OCI-M2 (cell line): ENCODE results near the gene CD2AP.
"Not testable (repeated sequence)": the region's sequence is repeated elsewhere in the genome, so short reads cannot be mapped to it uniquely, and the experiment has no call there.

Source experiments
- DNase-seq: peaks from one replicate; lab custom pipeline; 2025; ENCODE audit not compliant: unreplicated experiment; lab: John Stamatoyannopoulos, UW

The CD2AP gene

DNA sequence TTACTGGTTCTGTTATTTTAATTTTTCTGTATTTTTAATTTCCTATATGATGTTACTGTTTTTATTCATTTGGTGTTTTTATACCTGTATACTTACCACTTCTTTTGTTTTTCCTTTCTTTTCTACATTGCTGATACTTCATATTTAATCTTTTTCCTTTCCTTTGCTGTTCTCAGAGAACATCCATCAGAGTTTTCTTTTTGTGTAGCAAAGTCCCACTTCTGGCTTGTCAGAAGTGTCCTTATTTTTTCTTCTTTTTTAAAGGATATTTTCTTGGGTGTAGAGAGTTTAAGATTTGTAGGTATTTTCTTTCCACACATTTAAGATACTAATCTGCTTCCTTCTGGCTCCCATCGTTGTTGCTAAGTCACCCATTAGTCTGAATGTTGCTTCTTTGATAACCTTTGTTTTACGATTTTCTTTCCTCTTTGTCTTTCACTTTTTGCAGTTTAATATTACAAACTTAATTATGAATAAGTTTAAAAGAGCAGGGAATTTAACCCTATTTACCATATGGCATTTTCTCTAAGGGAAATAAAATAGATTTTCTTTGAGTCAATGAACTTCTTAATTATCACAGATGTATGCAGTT lies 18.5 kb downstream of the CD2AP start:
- no peak for DNase-seq

DNA sequence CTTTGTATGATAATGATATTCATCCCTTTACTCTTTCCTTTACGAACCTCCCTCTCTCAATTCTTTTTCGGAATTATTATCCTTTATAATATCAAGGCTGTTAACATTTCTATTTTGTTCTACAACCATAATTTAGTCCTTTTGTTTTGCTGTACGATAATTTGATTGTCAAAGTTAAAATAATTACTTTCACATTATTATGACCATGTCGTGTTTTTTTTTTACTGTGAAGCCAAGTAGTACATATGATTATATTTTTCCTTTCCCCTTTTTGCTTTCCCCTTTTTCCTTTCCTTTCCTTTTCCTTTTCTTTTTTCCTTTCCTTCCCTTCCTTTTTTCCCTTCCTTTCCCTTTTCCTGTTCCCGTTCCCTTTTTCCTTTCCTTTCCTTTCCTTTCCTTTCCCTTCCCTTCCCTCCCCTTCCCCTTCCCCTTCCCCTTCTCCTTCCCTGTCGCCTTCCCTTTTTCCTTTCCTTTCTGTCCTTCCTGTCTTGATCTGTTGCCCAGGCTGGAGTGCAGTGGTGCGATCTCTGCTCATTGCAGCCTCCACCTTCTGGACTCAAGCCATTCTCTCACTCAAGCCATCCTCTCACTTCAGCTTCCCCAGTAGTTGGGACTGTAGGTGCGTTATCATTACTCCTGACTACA lies 19.5 kb downstream of the CD2AP start:
- no peak for DNase-seq

DNA sequence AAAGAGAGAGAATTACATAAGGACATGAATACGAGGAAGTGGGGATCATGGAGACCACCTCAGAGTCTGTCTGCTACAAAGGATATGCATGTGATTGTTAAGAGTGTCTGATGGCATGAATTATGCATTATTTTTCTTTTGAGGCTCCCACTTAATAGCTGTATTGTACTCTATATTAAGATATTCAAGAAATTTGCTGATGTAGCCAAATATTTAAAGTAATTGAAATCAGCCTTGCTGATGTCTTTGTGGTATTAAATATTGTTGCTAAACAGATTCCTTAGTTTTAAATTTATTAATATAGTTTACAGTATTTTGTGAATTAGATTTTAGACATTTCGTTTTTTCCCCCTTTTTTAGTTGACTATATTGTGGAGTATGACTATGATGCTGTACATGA lies 25.3 kb downstream of the CD2AP start:
- no peak for DNase-seq

DNA sequence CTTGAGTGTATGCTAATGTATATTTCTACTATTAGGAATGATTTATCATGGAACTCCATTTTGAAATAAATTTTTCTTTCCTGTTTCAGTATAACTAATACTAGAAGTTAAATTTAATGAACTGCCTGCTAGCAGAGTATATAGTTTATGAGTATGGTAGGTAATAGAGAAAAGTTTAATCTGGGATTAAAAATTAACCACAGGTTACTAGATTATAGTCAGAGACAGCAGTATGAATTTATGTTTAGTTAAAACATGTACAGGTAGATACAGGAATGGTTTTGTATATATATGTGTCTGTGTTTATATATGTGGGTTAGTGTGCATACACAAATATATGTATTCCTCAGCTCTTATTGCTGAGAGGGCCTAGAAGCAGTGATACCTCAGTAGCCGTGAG lies 32.3 kb downstream of the CD2AP start:
- DNase-seq = no peak

DNA sequence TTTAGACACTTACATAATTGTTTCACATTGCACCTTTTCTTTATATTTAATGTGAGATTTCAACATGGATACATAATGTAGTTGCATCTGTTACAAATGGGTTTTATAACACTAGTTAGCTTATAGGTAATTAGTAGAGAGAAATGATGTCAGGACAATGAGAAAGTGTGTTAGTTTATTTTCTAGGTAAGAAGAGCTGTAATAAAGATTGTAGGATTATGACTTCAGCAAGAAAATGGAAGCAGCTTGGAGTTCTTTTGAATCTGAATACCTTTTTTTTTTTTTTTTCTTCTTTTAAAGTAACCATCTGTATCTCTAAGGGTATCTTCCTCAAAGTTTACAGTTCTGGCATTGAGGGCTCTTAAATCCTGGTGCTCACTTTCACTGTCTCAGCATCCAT lies 35.3 kb downstream of the CD2AP start:
- no peak for DNase-seq

DNA sequence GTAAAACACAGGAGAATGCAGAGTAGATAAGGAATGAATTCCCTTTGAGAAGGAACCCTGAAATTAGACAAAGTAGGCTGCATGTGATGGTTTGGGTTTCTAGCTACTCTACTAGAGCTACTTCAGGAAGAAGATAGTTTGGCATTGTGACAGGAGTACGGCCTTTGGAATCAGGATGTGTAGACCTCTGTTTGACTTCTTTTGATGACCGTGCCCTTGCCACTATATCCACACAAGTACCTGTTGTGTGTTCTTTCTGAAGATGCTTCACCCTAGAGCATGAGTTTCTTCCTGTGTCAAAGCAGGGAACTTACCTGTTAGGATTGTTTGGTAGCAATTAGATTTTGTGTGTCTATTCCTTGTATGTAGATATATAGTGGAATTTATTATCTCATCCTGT lies 41.7 kb downstream of the CD2AP start:
- DNase-seq = no peak

DNA sequence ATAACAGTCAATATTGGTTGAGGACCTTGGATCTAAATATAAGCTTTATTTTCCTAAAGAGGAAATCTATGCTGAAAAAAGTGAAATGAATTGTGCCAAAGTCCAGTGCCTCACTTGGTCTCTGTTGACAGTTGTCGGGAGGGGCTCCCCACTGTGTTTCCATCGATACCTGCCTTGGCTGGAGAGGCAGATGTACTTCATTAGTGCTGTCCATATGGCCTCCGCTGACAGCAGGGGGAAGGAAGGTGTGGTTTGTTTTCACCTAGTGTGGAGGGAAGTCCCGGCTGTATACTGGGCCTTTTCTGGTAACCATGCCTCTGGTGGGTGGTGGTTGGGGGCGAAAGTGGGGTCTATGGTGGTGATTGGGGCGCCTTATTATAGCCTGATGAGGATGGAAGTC lies 42.7 kb downstream of the CD2AP start:
- no peak for DNase-seq

DNA sequence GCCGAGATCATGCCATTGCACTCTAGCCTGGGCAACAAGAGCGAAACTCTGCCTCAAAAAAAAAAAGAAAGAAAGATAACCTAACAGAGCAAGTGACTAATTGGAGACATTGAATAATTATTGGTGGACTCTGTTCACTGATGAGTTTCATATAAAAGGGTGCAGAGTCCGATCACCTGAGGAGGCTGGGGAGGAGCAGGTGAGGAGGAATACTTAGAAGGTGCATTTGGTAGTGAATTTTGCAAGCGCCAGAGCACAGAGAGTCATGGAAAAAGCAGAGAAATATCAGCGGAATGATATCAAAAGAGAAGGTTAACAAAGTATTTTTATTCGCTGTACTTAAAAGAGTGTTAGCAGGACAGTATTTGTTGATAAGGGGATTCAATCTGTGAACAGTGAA lies 44.4 kb downstream of the CD2AP start:
- DNase-seq = no peak

DNA sequence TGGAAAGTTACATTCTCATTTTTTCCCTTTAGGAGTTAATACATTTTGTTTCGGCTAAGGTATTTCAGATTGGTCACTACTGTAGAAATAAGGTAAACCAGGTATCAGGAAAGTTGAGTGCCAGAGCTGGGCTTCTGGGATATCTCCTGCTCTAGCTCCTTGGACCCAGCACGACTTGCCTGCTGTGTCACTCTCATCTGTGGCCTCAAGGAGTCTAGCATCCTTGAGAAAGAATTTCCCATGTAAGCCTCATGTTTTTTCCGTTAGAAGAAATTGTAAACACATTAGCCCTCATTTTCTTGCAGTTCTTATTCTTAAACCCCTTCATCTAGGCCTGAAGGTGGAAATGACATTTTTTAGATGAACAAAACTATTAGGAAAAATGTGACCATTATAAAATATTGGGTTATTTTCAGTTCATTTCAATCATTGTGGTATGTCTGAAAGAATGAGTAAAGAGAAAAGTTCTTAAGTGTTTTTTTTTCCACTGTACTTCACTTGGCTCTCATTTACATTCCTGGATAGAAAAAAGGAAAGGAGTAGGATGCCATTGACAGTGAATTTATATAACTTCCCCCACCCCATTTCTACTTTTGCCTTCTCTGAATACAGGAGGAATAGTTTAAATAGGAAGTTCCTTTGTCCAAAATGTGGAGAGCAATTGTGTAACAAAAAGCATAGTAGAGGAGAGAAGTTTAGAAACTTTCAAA lies 46.7 kb downstream of the CD2AP start:
- no peak for DNase-seq

DNA sequence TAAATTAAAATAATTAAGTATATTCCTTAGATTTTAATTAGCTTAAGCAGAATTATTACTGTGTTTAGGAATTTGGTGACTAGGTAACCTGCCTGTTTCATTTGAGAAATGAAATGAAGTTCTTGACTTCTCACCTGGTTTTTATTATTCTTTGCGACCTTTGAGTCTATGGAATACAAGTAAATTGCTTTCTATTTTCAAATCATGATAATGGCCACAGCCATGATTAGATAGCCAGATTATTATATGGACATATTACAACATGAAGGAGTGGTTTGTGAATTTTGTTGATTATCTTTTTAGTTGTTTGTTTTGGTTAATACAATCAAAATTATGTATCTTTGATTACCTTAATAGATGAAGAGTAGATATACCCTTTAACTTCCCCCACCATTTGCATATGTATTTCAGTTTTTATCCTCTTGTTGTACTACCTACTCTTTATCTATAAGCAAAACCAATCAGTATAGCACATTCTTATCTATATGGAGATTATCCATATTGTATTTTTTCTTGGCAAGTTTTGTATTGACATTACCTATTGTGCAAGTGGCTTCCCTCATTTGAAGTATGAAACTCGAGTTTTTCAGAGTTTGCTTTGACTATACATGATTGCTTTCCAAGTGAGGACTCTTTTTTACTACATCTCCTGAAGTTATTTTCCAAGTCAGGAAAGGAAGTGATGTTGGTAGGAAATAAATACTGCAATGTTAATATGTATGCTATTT lies 47.9 kb downstream of the CD2AP start:
- DNase-seq = no peak

DNA sequence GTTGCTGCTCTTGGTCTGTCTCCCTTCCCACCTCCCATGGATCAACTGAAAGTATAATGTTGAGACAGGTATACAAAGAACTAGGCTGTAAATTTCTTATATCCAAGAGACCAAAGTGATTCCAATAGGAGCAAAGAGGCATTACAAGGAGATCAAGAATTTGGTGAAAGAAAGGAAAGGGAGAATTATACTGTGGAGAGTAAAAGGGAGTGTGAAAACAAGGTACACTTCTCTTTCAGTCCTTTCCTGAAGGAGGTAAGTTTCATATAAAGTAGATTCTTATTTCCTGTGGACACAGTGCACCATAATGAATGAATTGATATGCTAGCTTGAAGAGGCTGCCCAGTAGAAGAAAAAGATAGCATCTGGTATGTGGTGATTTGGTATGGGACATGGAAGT lies 49.7 kb downstream of the CD2AP start:
- DNase-seq = no peak

DNA sequence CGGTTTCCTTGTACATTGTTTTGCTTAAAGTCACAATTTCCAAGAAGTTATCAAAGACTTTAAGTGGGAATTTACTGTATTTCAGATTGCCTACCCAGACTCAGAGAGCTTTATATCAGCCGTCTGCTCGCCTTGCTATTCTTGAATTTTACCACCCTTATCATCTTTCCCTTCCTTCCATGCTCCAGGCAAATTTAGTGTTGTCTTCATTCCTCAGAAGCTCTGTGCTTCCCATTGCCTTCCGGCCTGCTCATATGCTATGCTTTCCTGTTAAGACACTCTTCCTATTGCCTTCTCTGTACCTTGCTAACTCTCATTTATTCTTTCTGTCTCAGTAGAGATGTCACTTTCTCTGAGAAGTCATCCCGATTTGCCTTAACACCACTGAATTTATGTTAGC lies 52.1 kb downstream of the CD2AP start:
- DNase-seq = no peak

DNA sequence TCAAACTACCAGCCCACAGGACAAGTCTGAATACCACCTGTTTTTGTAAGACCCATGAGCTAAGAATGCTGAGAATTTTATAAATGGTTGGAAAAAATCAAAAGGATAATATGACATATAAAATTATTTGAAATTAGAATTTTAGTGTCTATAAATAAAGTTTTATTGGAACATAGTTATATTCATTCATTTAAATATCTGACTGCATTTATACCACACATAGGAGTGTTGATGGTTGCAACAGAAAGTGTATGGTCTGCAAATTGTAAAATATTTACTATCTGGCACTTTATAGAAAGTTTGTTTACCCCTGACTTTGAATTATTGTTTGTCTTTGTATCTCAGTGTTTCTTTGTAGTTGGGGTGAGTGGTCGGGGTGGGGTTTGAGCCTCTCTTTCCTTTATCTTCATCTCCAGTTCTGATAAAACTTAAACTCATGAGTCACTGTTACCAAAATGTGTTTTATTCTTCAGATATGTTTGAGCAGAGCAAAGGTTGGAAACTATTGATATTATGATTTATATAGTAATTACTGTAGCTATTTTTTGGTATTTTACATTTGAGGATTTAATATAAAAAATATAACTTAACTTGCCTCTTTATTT lies 55.5 kb downstream of the CD2AP start:
- DNase-seq = no peak

DNA sequence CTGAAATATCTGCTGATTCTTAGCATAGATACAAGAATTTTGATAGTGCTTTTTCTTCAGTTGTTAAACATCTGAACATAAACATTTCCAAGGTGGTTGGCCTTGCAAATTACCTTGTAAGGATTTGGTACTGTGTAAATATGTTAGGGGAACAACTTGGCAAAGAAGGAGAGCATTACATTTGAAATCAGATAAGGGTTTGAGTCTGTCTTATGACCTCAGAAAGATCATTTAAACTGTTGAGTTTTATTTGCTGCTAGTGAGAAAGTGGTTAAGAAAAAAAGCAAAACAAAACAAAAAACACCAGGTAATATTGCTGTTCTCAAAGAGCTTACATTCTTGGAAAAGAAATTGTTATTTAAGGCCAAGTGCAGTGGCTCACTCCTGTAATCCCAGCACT lies 56.5 kb downstream of the CD2AP start:
- DNase-seq = no peak

DNA sequence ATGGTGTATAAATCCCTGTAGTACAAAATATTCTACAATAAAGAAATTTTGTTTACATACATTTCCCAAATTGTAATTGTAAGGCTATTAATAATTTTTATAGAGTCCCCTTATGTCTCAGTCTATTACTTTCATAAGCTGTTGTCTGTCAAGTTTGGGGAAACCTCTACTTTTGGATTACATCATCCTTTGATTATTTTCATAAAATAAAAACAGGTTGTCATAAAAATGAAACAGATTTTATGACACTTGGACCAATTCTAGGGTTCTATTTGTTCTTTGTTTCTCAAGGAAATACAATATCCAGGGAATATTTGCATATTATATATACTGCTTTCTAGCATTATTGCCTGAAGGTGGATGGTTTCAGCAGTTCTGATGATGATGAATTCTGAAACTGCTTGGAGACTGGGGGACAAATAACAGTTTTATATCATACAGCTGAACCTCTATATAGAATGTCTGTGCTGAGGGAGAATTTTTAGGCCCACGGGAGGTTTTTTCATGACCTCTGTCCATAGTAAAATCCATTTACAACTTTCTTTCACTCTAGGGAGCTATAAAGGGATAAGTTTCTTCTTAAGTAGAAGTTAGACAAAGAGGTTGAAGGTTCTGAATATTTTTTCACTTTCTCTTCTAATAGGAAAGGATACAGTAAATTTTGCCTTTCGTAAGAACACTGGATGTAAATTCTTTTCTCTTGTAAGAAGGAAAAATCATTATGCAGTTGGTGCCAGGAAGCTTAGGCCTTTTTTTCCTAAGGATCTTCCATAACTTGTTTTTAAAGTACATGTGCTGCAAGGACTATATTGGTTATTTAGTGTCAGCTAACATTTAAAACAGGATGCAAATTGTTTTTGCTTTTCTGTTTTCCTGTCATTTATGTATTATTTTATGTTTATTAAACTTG lies 58.0 kb downstream of the CD2AP start:
- DNase-seq = no peak

DNA sequence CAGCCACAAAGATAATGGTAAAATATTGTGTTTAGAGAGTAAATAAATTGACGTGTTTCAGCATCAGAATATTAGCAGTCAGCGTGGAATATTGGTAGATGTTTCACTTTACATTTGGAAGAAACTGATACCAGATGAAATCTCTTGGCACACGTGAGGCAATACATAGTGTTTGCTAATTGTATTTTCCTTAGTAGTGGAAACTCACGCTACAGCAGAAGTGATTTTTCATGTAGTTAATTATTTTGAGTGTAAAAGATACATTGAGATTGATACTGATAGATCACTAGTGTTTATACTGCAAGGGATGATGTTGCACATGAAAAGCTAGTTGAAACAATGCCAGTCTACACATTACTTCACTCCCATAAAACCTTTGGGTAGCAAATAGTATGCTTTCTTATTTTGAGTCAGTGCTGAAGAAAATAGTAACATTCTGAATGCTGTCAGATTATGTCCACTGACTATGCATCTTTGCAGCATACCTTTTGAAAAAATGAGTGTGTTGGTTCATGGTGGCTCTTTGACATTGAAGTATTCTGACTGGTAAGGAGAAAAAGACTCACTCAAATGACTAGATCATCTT lies 59.3 kb downstream of the CD2AP start:
- no peak for DNase-seq

DNA sequence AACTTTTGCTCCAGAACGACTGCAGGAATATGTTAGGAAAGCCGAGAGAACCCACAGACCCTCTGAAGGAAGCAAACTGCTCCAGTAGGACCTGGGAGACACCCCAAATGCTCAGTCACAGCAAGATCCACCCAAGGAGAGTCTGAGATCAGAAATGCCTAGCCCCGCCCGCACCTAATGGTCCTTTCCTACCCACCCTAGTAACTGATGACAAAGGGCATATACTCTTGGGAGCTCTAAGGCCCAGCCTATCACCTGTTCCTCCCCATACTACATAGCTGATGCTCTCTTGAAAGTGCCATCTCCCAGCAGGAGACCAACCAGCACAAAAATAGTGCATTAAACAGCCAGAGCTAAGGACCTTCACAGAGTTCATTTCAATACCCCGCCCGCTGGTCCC lies 67.6 kb downstream of the CD2AP start:
- DNase-seq = no peak

DNA sequence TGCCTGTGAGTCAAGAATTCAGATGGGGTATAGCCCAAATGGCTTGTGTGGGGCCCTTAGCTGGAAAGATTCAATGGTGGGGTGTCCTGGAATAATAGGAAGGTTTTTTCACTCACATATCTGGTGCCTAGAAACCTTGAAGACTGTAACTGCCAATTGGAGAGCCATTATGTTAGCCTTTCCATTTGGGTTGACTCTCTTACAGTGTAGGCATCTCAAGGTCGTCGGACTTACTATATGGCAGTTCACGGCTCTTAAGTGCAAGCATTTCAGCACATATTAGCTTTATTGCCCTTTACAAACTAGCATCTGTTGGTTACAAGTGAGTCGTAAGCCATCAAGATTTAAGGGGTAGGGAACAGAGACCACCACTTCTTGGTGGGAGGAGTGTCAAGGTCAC lies 74.1 kb downstream of the CD2AP start:
- no peak for DNase-seq

DNA sequence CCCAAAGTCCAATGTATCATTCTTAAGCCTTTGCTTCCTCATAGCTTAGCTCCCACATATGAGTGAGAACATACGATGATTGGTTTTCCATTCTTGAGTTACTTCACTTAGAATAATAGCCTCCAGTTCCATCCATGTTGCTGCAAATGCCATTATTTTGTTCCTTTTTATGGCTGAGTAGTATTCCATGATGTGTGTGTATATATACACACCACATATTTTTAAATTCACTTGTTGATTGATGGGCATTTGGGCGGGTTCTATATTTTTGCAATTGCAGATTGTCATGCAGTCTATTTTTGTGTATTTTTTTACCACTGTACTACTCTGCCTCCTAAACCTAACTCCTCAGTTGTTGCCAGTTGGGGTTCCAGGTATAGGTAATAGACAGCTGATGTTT lies 74.7 kb downstream of the CD2AP start:
- DNase-seq = no peak

DNA sequence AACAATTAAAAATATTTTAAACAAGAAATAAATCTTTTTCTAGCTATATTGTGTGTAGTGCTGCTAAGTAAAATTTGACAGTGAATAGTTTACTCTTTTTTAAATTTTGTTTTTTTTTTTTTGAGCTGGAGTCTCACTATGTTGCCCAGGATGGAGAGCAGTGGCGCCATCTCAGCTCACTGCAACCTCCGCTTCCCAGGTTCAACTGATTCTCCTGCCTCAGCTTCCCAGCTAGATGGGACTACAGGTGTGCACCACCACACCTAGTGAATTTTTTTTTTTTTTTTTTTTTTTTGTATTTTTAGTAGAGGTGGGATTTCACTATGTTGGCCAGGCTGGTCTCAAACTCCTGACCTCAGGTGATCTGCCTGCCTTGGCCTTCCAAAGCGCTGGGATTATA lies 75.7 kb downstream of the CD2AP start:
- not testable (repeated sequence) for DNase-seq
